Limb (tissue), 2 donors: ENCODE measurements around the gene ADAMTS2.
A peak's percentile ranks its signal among the peaks of the same experiment; 100 is the strongest.

Experiments used
- DNase-seq, 2 donors: peaks; one replicate each; pipeline ENCODE4 v3.0.0-alpha.2; 2016; ENCODE audit errors: extremely low spot score in 2 of 2

The ADAMTS2 gene

GRCh38 chr5:179279347-179280094 is 65.7 kb downstream of the ADAMTS2 start:
- DNase-seq: no peak

GRCh38 chr5:179278546-179278945 is 66.7 kb downstream of the ADAMTS2 start:
- DNase-seq: no peak

DNA sequence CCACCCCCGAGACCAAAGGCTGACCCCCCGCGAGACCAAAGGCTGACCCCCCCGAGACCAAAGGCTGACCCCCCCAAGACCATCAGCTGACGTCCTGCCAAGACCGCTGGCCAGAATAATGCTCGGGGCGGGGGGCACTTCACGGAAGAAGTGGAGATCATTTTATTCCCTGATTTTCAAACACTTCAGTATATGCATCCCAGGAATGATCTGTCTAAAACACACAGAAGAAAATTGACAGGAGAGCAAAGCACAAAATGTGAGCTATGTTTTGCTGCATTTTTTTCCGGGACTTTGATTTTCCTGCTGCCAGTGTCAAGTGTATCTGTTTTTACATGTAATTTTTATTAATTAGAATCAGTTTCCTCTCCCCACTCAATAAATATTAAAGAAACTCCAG is 67.1 kb downstream of the ADAMTS2 start:
- DNase-seq: no peak

DNA sequence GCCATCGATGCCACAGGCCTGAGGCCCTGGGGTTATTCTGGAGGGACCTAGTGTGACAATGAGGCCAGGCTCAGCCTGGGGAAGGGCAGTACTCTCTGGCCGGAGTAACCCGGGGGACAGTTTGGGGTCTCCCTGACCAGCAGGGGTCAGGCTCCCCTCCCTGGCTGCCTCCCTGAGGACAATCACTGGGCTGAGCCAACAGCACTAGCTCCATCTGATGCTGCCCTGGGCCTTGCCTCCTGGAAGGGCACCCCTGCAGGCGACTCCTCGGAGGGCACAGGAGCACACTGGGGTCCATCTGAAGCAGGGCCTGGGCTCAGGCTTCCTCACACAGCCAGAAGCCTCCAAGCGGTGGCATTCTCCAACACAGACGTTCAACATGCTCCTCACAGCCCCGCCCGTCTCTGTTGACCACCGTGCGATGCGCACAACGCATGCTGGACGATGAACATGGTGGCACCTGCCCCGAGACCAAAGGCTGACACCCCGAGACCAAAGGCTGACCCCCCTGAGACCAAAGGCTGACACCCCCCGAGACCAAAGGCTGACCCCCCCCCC is 68.3 kb downstream of the ADAMTS2 start:
- no peak for DNase-seq

GRCh38 chr5:179275941-179276837 is 69.1 kb downstream of the ADAMTS2 start:
- no peak for DNase-seq

GRCh38 chr5:179275381-179275878 is 69.8 kb downstream of the ADAMTS2 start:
- DNase-seq: no peak

GRCh38 chr5:179274321-179275315 is 70.6 kb downstream of the ADAMTS2 start:
- DNase-seq: no peak

DNA sequence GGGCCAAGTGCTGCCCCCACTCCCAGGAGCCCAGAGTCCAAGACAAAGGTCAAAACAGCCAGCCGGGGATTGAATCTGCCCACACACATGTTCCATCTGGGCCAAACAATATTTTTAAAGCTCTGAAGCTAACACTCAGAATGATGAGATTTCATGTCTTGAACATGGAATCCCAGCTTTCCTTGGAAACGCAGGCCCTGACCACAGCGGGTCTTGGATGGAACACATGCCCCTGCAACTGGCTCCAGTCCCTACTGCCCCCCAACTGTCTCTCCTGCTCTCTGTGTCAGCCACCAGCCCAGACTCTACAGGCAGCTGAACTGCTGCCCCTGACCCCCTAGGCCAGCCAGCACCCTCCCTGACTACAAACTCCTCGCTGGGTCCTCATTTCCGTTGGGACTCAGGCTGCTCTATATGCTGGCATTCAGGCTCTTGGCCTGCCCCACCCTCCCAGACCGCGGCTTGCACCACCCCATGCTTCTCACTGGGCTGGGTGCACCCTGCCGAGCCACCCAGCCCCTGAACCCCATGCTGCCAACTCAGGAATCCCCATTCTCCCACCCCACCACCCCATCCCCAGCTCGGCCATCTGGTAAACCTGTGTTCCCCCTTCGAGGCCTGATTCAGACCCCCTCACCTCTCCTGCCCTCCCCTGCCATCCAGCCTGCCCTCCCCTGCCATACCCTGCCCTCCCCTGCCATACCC is 71.7 kb downstream of the ADAMTS2 start:
- peak in 1 of 2 donors; percentile 6 for DNase-seq

DNA sequence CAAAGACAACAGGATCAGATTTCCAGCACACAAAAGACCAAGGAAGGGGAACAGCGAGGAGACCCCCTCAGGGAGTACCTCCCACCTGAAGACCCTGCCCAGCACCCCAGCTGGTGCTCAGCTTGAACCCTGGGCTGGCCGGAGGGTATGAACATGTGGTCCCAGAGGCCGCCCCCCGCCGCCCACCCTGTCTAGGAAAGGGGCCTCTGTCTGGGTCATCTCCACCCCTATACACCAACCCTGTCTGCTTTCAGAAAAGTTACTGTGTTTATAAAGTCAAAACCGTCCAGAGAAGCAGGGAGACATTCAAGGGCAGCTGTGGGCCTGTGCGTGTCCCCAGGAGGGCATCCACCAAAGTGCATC is 72.2 kb downstream of the ADAMTS2 start:
- no peak for DNase-seq

DNA sequence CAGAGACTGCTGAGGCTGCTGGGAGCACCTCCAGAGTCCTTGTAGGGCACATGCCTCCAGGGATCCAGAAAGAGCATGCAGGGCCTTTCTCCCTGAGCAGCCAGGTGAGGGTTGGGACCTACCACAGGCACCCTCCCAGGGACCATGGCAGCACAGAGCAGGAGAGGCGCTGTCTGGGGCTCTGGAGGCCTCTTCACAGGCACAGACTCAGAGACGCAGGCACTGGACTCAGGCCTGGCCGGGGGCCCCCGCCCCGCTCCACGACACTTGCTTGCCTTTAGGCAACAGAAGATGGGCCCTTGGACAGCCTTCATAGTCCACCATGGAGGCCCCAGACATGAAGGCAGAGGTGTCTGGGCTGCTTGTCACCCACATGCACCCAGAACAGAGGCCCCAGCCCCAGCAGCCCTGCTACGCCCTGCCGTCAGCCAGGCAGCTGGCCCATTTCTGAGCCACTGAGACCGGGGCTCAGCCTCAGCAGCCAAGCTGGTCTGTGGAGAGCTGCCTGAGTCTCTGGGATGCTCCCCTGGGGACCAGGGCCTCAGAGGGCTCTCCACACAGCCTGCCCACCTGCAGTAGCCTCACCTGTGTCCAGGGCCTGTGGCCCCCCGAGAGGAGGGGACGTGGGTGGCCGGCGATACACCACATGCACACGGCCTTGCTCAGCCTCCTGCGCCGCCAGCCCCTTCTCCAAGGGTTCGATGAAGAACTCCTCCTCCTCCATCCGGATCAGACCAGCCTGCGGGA is 72.8 kb downstream of the ADAMTS2 start:
- DNase-seq: peak in 1 of 2 donors; percentile 27

DNA sequence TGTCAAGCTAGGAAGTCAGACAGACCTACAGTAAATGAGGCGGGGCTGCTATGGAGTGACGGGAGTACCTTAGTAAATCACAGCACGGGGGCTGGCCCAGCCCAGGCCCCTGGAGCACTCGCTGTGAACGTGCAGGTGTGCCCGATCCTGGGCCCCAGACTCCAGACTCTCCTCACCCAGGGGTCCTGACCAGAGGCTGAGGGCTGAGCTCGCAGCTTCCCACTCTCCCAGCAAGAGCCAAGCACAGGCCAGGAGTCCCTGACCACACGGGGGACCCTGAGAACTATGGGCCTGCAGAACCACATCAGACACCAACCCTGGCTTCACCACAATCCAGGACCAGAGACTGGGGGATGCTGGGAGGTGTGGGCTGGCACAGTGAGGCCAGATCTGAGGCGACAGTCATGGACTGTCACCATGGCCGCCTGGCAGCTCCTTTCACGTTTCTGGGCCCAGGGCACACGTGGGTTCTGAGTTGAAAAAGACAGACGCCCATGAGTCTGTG is 73.4 kb downstream of the ADAMTS2 start:
- DNase-seq: peak in 1 of 2 donors; percentile 25

DNA sequence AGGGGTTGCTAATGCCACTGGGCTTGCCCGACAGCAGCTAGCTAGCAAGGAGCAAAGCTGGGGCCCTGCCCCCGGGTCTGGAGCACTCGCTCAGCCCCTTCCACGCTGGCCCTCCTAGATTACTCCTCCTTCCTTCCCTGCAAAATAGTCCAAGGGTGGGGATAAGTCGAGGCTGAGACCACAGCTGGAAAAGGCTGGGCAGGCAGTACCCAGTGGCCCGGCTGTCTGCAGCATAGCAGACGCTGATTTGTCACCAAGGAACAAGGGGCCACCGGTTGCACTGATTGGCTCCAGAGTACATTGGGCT is 73.9 kb downstream of the ADAMTS2 start:
- no peak for DNase-seq

DNA sequence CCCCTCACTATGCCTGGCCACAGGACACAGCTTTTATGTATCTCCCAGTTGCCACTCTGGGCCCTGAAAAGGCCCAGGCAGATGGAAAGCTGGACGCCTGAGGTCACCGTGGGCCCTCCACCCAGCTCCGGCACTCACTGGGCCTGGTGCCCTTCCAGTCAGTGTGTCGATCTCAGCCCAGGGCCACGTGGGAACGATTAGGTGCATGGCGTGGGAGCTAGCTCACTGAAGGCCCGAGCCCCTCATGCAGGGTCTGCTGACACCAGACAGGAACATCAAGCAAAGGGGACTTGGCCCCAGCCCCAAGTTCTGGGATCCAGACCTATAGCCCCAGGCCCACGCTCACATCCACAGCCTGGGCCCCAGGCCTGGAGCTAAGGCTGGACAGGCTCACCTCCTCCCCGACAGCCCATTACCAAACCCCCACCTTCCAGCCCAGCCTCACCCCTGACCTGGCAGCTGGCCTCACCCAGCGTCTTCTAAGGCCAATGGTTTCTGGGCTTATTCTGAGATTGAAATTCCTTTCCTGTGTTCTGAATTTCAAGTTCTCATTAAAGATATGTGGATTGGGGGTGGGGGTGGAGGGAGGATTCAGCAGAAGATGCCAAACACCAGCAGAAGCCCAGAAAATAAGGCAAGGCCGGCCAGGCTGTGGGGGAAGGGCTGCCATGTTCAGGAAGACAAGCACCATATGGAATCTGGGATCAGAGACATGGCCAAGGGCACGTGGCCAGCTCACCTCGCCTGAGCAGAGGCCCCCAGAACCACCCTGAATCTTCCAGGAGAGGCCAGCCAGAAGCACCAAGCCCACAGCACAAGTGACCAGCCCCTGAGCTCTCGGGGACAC is 74.5 kb downstream of the ADAMTS2 start:
- DNase-seq: peak; percentile 23 to 54

- peak in 1 of 2 donors; percentile 24 for DNase-seq
These were observed 75.3 kb downstream of the ADAMTS2 start for GRCh38 chr5:179269781-179270543.

DNA sequence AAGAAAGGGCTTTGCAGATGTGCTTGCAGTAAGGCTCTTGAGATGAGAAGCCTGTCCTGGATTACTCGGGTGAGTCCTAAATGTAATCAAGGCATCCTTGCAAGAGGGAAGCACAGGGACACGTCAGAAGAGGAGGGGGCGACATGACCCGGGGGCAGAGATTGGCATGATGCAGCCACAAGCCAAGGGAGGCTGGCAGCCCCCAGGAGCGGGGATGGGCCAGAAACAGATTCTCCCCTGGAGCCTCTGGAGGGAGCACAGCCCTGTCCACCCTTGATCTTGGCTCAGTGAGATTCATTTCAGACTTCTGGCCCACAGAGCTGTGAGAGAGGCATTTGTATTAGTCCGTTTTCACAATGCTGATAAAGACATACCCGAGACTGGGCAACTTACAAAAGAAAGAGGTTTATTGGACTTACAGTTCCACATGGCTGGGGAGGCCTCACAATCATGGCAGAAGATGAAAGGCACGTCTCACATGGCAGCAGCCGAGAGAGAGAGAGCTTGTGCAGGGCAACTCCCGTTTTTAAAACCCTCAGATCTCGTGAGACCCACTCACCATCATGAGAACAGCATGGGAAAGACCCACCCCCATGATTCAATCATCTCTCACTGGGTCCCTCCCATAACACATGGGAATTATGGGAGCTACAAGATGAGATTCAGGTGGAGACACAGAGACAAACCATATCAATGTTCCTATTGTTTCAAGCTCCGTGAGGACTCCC is 76.1 kb downstream of the ADAMTS2 start:
- DNase-seq: no peak

DNA sequence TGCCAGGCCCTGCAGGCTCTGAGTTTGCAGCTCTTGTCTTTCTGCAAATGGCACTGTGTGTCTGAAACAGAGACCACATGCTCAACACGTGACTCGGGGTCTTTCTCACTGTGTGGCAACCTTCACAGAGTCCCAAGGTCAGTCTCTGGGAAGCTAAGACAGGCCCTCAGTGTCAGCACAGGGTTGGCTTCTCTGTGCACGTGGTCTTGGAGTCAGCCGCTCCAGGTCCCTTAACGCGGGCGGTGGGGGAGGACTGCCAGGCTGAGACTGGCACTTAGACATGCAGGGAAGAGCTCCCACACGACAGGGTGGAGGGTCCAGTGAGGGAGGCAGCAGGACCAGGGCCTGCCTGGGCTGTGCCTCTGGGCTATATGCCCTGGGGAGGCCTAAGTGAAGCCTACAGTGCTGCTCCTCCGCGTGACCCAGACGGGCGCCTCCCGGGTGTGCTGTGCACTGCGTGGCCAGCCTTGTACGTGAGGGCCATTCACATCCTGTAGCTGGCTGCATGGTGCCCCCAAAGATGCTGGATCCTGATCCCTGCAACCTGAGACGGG is 76.8 kb downstream of the ADAMTS2 start:
- DNase-seq: no peak

- peak in 1 of 2 donors; percentile 24 for DNase-seq
These were observed 77.6 kb downstream of the ADAMTS2 start for GRCh38 chr5:179267671-179268083.
